ENCODE results near the gene TMEM132C.

TMEM132C gene

GRCh38 chr12:128606538-128606937, 339.6 kb downstream of the TMEM132C start:
- no peak for DNase-seq (ENCODE audit: low read depth in 2 of 3, low spot score in 2 of 3)

GRCh38 chr12:128606970-128607369, 340.0 kb downstream of the TMEM132C start:
- no peak for DNase-seq (ENCODE audit: low read depth in 2 of 3, low spot score in 2 of 3)

GRCh38 chr12:128607641-128608040, 340.7 kb downstream of the TMEM132C start:
- no peak for DNase-seq (ENCODE audit: low read depth in 2 of 3, low spot score in 2 of 3)

- no peak for DNase-seq (ENCODE audit: low read depth in 2 of 3, low spot score in 2 of 3)
These were observed 342.9 kb downstream of the TMEM132C start for GRCh38 chr12:128609861-128610260.

GRCh38 chr12:128611736-128612135, 344.8 kb downstream of the TMEM132C start:
- DNase-seq (ENCODE audit: low read depth in 2 of 3, low spot score in 2 of 3): no peak

- DNase-seq (ENCODE audit: low read depth in 2 of 3, low spot score in 2 of 3): no peak
These were observed 345.3 kb downstream of the TMEM132C start for GRCh38 chr12:128612150-128612850.

- DNase-seq (ENCODE audit: low read depth in 2 of 3, low spot score in 2 of 3): no peak
These were observed 347.0 kb downstream of the TMEM132C start for GRCh38 chr12:128613837-128614590.

- DNase-seq (ENCODE audit: low read depth in 2 of 3, low spot score in 2 of 3): no peak
These were observed 350.4 kb downstream of the TMEM132C start for GRCh38 chr12:128617304-128617833.

- no peak for DNase-seq (ENCODE audit: low read depth in 2 of 3, low spot score in 2 of 3)
These were observed 352.3 kb downstream of the TMEM132C start for GRCh38 chr12:128619263-128619662.

- no peak for DNase-seq (ENCODE audit: low read depth in 2 of 3, low spot score in 2 of 3)
These were observed 354.3 kb downstream of the TMEM132C start for GRCh38 chr12:128621304-128621703.

- DNase-seq (ENCODE audit: low read depth in 2 of 3, low spot score in 2 of 3): no peak
These were observed 356.8 kb downstream of the TMEM132C start for GRCh38 chr12:128623748-128624147.

- DNase-seq (ENCODE audit: low read depth in 2 of 3, low spot score in 2 of 3): no peak
These were observed 359.9 kb downstream of the TMEM132C start for GRCh38 chr12:128626808-128627320.

- DNase-seq (ENCODE audit: low read depth in 2 of 3, low spot score in 2 of 3): no peak
These were observed 360.7 kb downstream of the TMEM132C start for GRCh38 chr12:128627659-128628058.

- DNase-seq (ENCODE audit: low read depth in 2 of 3, low spot score in 2 of 3): no peak
These were observed 363.0 kb downstream of the TMEM132C start for GRCh38 chr12:128629979-128630378.

GRCh38 chr12:128637642-128638606, 371.0 kb downstream of the TMEM132C start:
- no peak for DNase-seq (ENCODE audit: low read depth in 2 of 3, low spot score in 2 of 3)

GRCh38 chr12:128639089-128639488, 372.1 kb downstream of the TMEM132C start:
- no peak for DNase-seq (ENCODE audit: low read depth in 2 of 3, low spot score in 2 of 3)

- DNase-seq (ENCODE audit: low read depth in 2 of 3, low spot score in 2 of 3): no peak
These were observed 376.2 kb downstream of the TMEM132C start for GRCh38 chr12:128643155-128643554.

- peak in 1 of 3 experiments; percentile 4 for DNase-seq (ENCODE audit: low read depth in 2 of 3, low spot score in 2 of 3)
These were observed 377.8 kb downstream of the TMEM132C start for GRCh38 chr12:128644664-128645296.

- no peak for DNase-seq (ENCODE audit: low read depth in 2 of 3, low spot score in 2 of 3)
These were observed 382.9 kb downstream of the TMEM132C start for GRCh38 chr12:128649902-128650301.

GRCh38 chr12:128652136-128652751, 385.3 kb downstream of the TMEM132C start:
- no peak for DNase-seq (ENCODE audit: low read depth in 2 of 3, low spot score in 2 of 3)

Data from activated CD8-positive, alpha-beta memory T cell treated with anti-CD3 and anti-CD28 coated beads for 48 hours (primary cell).